NCI-H345 treated with DMSO at 0.1 percent for 48 hours (cell line): ENCODE data around the gene VAV1.
"Not testable (repeated sequence)": the region's sequence is repeated elsewhere in the genome, so short reads cannot be mapped to it uniquely, and the experiment has no call there.

Experiments used
- DNase-seq: peaks from one replicate; lab custom pipeline; 2025; ENCODE audit not compliant: unreplicated experiment; lab: John Stamatoyannopoulos, UW

The VAV1 gene

GRCh38 chr19:6754653-6755463 is 17.6 kb upstream of the VAV1 start:
- DNase-seq: no peak

GRCh38 chr19:6760606-6761005 is 11.9 kb upstream of the VAV1 start:
- DNase-seq: no peak

- no peak for DNase-seq
Observed at GRCh38 chr19:6761053-6761676, 11.3 kb upstream of the VAV1 start.

GRCh38 chr19:6762253-6762797 is 10.2 kb upstream of the VAV1 start:
- not testable (repeated sequence) for DNase-seq

GRCh38 chr19:6765738-6766356 is 6.7 kb upstream of the VAV1 start:
- DNase-seq: no peak

- no peak for DNase-seq
Observed at GRCh38 chr19:6766357-6767080, 6.0 kb upstream of the VAV1 start.

- no peak for DNase-seq
Observed at GRCh38 chr19:6767081-6767356, 5.5 kb upstream of the VAV1 start.

- peak; percentile 66 for DNase-seq
Observed at GRCh38 chr19:6767357-6768235, 4.9 kb upstream of the VAV1 start, which contains the start of gene SH2D3A. Gene SH2D3A, minus strand, starts transcription at chr19:6767435. Its CDS starts 3,687 bp downstream, at chr19:6763748.

GRCh38 chr19:6768236-6768785 is 4.2 kb upstream of the VAV1 start:
- no peak for DNase-seq

GRCh38 chr19:6769006-6769619 is 3.4 kb upstream of the VAV1 start:
- DNase-seq: no peak

- not testable (repeated sequence) for DNase-seq
Observed at GRCh38 chr19:6771648-6772027, 870 bp upstream of the VAV1 start.

- DNase-seq: no peak
Observed at GRCh38 chr19:6772866-6773322, 386 bp downstream of the VAV1 start.

- no peak for DNase-seq
Observed at GRCh38 chr19:6773323-6773931, 919 bp downstream of the VAV1 start.

GRCh38 chr19:6774821-6775707 is 2.6 kb downstream of the VAV1 start:
- DNase-seq: no peak

- not testable (repeated sequence) for DNase-seq
Observed at GRCh38 chr19:6776045-6776444, 3.5 kb downstream of the VAV1 start.

- DNase-seq: no peak
Observed at GRCh38 chr19:6776999-6777398, 4.5 kb downstream of the VAV1 start.

- no peak for DNase-seq
Observed at GRCh38 chr19:6777434-6777833, 4.9 kb downstream of the VAV1 start.

- DNase-seq: no peak
Observed at GRCh38 chr19:6778386-6778785, 5.9 kb downstream of the VAV1 start.
